Measurements from ENCODE around the gene GAL3ST1.
"Not testable (repeated sequence)": the region's sequence is repeated elsewhere in the genome, so short reads cannot be mapped to it uniquely, and the experiment has no call there.

GAL3ST1 gene

DNA sequence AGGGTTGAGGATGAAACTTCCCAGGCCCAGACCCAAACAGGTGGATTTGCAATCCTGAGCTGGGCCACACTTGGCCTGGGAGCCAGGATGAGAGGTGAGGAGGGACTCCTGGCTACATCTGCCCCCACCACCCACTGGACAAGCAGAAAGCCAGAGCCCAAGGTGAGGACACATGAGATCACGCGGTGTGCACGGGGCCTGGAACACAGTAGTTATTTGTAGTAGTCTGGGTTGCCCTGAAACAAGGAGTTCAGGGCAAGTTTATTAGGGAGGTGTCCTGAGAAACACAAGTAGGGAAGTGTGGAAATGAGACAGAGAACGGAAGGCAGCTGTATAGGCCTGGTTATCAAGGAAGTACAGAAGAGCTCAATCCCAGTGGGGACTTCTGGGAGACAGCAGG lies 27.3 kb downstream of the GAL3ST1 start:
- DNase-seq (ENCODE audit: low spot score): no peak
- Mint-ChIP-seq H3K27ac (no peak overlapping the region), H3K4me3 (no peak overlapping the region), H3K36me3 (ENCODE audit: low read depth) (no peaks in the 10 kb centered on the region), H3K4me1 (ENCODE audit: low read depth) (no peaks in the 10 kb centered on the region), H3K9me3 (no peaks in the 10 kb centered on the region), H3K27me3 (ENCODE audit: low read depth) (peaks cover 26% of the 10 kb centered on the region)

DNA sequence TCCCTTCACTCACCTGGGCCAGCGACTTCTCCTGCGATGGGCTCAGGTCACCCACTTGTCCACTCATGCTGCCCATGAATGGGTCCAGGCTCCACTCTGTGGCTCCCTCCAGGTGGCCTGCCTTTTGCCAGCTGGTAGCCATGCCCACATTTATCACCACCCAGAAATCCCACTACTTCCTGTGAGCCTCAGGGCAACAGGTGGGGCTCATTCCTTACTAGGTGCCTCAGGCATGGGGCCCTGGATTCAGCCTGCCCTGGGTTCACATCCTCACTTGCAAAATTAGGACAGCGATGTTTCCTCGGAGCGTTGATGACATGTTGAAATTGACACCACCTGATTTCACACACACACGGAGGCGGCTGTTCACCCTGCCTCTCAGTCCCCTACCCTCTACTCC lies 27.8 kb downstream of the GAL3ST1 start, which contains the start of gene SEC14L6:
SEC14L6 (minus strand) TSS at position 126 of the 400 bp plus-strand sequence; CDS start at position 67, 59 bp downstream.
- no peaks in the 10 kb centered on the region for H3K36me3 Mint-ChIP-seq (ENCODE audit: low read depth)
- H3K4me3 Mint-ChIP-seq: no peak within 1 kb of the TSS
- H3K27me3 Mint-ChIP-seq (ENCODE audit: low read depth): peaks cover 28% of the 10 kb centered on the region
- no peaks in the 10 kb centered on the region for H3K4me1 Mint-ChIP-seq (ENCODE audit: low read depth)
- no peak within 1 kb of the TSS for H3K27ac Mint-ChIP-seq
- DNase-seq (ENCODE audit: low spot score): no peak
- no peaks in the 10 kb centered on the region for H3K9me3 Mint-ChIP-seq

DNA sequence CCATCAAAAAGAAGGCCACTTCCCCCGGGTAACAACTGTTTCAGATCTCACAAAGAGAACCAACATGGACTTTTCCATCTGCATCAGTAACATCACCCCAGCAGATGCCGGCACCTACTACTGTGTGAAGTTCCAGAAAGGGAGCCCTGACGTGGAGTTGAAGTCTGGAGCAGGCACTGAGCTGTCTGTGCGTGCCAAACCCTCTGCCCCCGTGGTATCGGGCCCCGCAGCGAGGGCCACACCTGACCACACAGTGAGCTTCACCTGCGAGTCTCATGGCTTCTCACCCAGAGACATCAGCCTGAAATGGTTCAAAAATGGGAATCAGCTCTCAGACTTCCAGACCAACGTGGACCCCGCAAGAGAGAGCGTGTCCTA lies 31.7 kb downstream of the GAL3ST1 start:
- Mint-ChIP-seq H3K36me3 (ENCODE audit: low read depth) (no peaks in the 10 kb centered on the region), H3K4me1 (ENCODE audit: low read depth) (no peaks in the 10 kb centered on the region), H3K9me3 (no peaks in the 10 kb centered on the region), H3K27ac (no peak overlapping the region), H3K27me3 (ENCODE audit: low read depth) (peaks cover 45% of the 10 kb centered on the region), H3K4me3 (no peak overlapping the region)
- no peak for DNase-seq (ENCODE audit: low spot score)

DNA sequence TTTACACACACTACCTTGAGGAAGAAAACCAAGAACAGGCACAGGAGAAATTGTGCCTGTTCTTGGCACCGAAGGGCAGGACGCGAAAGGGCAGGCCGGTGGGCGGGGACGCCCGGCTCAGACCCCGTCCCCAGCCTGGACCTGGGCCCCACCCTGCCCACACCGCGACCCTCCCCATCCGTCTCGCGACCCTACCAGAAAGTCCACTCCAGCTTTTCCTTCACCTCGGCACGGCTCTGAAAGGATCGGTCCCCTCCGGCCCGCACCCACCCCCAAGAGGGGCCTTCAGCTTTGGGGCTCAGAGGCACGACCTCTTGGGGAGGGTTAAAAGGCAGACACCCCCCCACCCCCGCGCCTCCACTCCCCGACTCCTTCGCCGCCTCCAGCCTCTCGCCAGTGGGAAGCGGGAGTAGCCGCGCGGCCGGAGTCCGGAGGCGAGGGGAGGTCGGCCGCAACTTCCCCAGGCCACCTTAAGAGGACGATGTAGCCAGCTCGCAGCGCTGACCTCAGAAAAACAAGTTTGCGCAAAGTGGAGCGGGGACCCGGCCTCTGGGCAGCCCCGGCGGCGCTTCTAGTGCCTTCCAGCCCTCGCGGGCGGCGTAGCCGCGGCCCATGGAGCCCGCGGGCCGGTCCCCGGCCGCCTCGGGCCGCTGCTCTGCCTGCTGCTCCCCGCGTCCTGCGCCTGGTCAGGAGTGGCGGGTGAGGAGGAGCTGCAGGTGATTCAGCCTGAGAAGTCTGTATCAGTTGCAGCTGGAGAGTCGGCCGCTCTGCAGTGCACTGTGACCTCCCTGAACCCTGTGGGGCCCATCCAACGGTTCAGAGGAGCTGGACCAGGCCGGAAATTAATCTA lies 32.3 kb downstream of the GAL3ST1 start:
- H3K27ac Mint-ChIP-seq: no peak overlapping the region
- H3K4me1 Mint-ChIP-seq (ENCODE audit: low read depth): no peaks in the 10 kb centered on the region
- no peak for DNase-seq (ENCODE audit: low spot score)
- H3K36me3 Mint-ChIP-seq (ENCODE audit: low read depth): no peaks in the 10 kb centered on the region
- peaks cover 45% of the 10 kb centered on the region for H3K27me3 Mint-ChIP-seq (ENCODE audit: low read depth)
- H3K9me3 Mint-ChIP-seq: no peaks in the 10 kb centered on the region
- H3K4me3 Mint-ChIP-seq: no peak overlapping the region

DNA sequence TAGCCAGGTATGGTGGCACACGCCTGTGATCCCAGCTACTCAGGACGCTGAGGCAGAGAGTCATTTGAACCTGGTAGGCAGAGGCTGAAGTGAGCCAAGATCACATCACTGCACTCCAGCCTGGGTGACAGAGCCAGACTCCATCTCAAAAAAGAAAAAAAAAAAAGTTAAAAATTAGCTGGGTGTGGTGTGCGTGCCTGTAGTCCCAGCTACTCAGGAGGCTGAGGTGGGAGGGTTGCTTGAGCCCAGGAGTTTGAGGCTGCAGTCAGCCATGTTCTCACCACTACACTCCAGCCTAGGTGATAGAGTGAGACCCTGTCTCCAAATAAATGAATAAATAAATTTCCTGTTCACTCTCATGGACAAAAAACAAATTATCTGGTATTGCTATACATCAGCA lies 33.0 kb downstream of the GAL3ST1 start:
- not testable (repeated sequence) for H3K4me3 Mint-ChIP-seq; H3K9me3 Mint-ChIP-seq; H3K27ac Mint-ChIP-seq; DNase-seq (ENCODE audit: low spot score); H3K36me3 Mint-ChIP-seq (ENCODE audit: low read depth); H3K4me1 Mint-ChIP-seq (ENCODE audit: low read depth)
- H3K27me3 Mint-ChIP-seq (ENCODE audit: low read depth): peaks cover 47% of the 10 kb centered on the region

DNA sequence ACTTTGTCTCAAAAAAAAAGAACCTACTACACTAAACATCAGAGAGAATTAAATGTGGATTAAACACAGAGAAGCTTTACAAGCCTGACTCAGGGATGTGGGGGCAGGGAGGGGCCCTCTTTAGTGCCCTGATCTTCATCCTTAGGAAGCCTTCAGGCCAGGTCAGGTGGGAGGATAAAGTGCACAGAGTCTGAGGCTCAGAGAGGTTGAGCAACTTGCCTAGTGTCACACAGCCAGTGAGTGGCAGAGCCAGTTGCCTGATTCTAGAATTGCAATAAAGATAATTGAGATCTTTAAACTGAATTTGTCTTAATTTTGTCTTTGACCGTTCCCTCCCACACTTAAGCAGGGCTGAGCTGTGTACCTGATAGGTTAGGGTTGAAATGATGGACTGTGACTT lies 35.1 kb downstream of the GAL3ST1 start:
- Mint-ChIP-seq H3K4me1 (ENCODE audit: low read depth) (peaks cover 4% of the 10 kb centered on the region), H3K27ac (no peak overlapping the region), H3K4me3 (no peak overlapping the region), H3K27me3 (ENCODE audit: low read depth) (peaks cover 39% of the 10 kb centered on the region), H3K9me3 (no peaks in the 10 kb centered on the region), H3K36me3 (ENCODE audit: low read depth) (no peaks in the 10 kb centered on the region)
- DNase-seq (ENCODE audit: low spot score): no peak

DNA sequence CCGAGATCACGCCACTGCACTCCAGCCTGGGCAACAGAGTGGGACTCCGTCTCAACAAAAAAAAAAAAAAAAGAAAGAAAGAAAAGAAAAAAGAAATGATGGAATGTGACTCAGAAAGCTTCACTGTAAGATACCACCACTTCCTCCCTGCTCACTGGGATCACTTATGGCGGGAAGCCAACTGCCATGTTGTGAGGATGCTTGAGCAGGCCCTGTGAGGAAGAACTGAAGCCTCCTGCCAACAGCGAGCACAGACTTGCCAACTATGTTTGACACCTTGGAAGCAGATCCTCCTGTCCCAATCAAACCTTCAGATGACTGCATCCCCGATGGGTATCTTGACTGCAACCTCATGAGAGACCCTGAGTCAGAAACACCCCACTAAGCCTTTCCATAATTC lies 36.2 kb downstream of the GAL3ST1 start:
- Mint-ChIP-seq H3K9me3 (no peaks in the 10 kb centered on the region), H3K4me3 (no peak overlapping the region), H3K4me1 (ENCODE audit: low read depth) (peaks cover 4% of the 10 kb centered on the region), H3K27ac (no peak overlapping the region), H3K27me3 (ENCODE audit: low read depth) (peaks cover 34% of the 10 kb centered on the region), H3K36me3 (ENCODE audit: low read depth) (no peaks in the 10 kb centered on the region)
- no peak for DNase-seq (ENCODE audit: low spot score)

DNA sequence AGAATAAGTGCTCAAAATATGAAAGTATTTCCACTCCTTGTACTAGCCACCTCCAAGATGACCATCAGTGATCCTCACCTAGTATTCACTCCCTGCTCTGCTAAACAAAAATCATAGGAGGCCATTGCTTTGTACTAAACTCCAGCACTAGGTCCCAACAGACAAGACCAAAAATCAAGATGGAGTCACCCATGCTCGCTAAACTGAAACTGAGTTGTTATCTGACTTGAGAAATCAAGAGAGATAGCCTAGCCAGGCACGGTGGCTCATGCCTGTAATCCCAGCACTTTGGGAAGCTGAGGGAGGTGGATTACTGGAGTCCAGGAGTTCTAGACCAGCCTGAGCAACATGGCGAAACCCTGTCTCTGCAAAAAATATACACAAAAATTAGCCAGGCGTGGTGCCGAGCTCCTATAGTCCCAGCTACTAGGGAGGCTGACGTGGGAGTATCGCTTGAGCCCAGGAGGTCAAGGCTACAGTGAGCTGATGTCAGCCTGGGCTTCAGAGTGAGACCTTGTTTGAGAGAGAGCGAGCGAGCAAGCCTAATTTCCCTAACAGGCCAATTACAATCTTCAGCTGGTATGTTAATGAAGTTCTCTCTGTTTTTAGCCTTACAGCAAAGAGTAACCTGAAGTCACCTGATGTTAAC lies 37.3 kb downstream of the GAL3ST1 start:
- Mint-ChIP-seq H3K36me3 (ENCODE audit: low read depth) (no peaks in the 10 kb centered on the region), H3K27ac (no peak overlapping the region), H3K9me3 (no peaks in the 10 kb centered on the region), H3K4me1 (ENCODE audit: low read depth) (peaks cover 4% of the 10 kb centered on the region), H3K4me3 (no peak overlapping the region), H3K27me3 (ENCODE audit: low read depth) (peaks cover 26% of the 10 kb centered on the region)
- DNase-seq (ENCODE audit: low spot score): no peak

DNA sequence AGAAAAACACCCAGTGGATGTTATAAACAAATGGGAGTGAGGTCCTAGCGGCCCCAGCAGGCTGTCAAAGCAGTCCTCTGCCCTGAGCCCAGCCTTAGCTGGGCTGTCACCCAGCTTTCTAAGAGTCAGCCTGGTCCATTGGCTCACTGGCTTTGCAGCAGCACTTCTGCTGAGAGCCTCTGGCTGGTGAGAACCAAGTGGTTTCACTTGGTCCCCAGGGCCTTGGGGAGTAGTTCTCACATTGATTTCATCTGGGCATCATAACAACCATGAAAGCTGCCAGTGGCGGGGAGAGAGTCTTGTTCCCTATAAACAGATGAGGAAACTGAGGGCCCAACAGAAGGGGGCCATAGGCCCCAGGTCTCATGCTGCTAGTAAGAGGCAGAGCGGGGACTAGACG lies 39.3 kb downstream of the GAL3ST1 start:
- Mint-ChIP-seq H3K27ac (no peak overlapping the region), H3K9me3 (no peaks in the 10 kb centered on the region), H3K27me3 (ENCODE audit: low read depth) (peaks cover 14% of the 10 kb centered on the region), H3K36me3 (ENCODE audit: low read depth) (no peaks in the 10 kb centered on the region), H3K4me1 (ENCODE audit: low read depth) (peaks cover 4% of the 10 kb centered on the region), H3K4me3 (no peak overlapping the region)
- no peak for DNase-seq (ENCODE audit: low spot score)

DNA sequence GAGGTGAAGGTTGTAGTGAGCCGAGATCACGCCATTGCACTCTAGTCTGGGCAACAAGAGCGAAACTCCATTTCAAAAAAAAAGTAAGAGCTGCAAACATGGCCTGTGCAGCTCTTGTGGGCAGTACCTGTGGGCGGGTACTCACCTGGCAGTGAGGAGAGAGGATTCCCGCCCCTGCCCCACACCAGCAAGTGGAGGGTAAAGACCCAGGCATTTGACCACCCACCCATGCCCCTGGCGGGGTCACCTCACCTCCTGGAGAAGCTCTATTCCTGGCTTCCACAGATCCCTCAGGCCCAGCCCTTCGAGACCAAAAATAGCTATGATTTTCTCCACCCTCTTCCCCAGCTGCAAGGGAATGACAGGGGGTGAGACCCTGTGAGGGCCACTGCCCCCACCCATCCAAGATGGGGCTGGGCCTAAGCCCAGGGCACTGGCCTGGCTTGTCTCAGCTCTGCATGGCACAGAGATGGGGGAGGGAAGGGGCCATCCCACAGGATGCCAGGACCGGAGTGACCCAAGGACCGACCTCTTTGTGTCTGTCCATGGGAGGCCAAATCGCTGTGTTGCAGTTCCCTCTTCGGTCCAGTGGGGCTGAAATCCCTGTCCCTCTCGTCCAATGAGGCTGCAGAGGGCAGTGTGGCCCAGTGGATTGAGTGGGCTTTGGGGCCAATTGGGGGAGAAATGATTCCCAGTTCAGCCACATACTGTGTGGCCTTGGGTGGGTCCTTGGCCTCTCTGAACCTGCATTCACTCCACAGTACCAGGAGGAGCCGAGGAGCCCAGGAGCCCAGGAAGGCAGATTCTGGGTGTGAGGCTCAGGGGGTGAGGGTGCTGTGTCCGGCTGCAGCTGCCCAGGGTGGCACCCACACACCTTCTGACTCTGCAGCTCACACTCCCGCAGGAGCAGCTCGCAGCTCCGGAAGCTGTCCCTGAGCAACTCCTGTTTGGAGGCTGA lies 42.5 kb downstream of the GAL3ST1 start:
- Mint-ChIP-seq H3K4me1 (ENCODE audit: low read depth) (peaks cover 4% of the 10 kb centered on the region), H3K4me3 (no peak overlapping the region), H3K27ac (no peak overlapping the region), H3K9me3 (no peaks in the 10 kb centered on the region), H3K27me3 (ENCODE audit: low read depth) (no peaks in the 10 kb centered on the region), H3K36me3 (ENCODE audit: low read depth) (no peaks in the 10 kb centered on the region)
- DNase-seq (ENCODE audit: low spot score): no peak

DNA sequence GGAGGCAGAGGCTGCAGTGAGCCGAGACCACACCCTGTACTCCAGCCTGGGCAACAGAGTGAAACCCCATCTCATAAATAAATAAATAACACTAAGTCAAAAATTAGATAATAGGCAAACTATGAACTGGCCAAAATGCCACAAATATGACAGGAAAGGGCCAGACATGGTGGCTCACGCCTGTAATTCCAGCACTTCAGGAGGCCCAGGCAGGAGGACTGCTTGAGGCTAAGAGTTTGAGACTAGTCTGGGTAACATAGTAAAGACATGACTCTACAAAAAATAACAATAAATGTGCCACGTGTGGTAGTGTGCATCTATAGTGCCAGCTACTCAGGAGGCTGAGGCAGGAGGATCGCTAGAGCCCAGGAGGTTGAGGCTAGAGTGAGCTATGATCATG lies 47.8 kb downstream of the GAL3ST1 start:
- Mint-ChIP-seq H3K4me1 (ENCODE audit: low read depth) (no peaks in the 10 kb centered on the region), H3K9me3 (no peaks in the 10 kb centered on the region), H3K4me3 (no peak overlapping the region), H3K27me3 (ENCODE audit: low read depth) (peaks cover 3% of the 10 kb centered on the region), H3K36me3 (ENCODE audit: low read depth) (no peaks in the 10 kb centered on the region), H3K27ac (no peak overlapping the region)
- DNase-seq (ENCODE audit: low spot score): no peak

DNA sequence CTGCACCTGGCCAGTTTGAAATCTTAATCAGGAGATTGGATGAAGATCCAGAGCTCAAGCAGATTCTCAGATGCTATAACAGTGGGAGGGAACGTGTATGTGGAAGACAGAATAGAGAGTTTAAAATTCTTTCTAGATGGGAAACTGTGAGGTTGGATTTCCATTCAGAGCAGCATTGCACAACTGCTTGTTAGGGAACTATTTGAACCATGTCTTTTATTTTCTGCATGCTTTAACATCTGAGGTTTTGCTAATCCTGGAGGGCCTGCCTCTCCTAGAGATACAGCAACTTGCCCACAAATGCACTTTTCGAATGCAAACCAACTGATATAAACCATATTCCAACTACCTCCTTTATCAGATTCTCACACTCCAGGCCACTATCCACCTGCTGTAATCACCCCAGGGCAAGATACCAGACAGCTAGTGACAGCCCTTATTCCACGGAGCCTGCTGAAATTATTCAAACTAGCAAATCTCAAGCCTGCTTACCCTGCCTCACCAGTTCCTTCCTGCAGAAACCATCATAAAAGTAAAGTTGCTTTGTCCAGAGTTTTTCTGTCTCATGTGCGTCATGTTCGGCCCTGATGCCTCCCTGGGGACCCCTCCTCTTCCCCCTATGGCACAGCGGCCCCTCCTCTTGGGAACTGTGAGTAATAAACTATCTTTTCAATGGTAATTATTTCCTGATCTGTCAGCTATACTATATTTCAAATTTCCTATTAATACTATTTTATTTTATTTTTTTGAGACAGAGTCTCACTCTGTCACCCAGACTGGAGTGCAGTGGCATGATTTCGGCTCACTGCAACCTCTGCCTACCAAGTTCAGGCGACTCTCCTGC lies 50.6 kb downstream of the GAL3ST1 start:
- peaks cover 3% of the 10 kb centered on the region for H3K27me3 Mint-ChIP-seq (ENCODE audit: low read depth)
- no peaks in the 10 kb centered on the region for H3K9me3 Mint-ChIP-seq
- no peaks in the 10 kb centered on the region for H3K36me3 Mint-ChIP-seq (ENCODE audit: low read depth)
- no peak overlapping the region for H3K27ac Mint-ChIP-seq
- H3K4me1 Mint-ChIP-seq (ENCODE audit: low read depth): no peaks in the 10 kb centered on the region
- no peak for DNase-seq (ENCODE audit: low spot score)
- H3K4me3 Mint-ChIP-seq: no peak overlapping the region

Measured in T-helper 2 cell treated with Interferon-gamma antibody and Interleukin-4, amounts not matched to agents 5 μg/mL and 100 μg/mL, for 36 hours (primary cell).